ENCODE results near the gene SGMS2. TPM values are rescaled to one million over a fixed set of nuclear protein-coding genes. Genes with fewer than 3 reads are reported as not detected.

The SGMS2 gene
- total RNA-seq (100 to 1,000 TPM; 101 to 204 (median 147) TPM), polyA plus RNA-seq (1 to 10 TPM; 3.0 to 6.3 (median 4.2) TPM)

DNA sequence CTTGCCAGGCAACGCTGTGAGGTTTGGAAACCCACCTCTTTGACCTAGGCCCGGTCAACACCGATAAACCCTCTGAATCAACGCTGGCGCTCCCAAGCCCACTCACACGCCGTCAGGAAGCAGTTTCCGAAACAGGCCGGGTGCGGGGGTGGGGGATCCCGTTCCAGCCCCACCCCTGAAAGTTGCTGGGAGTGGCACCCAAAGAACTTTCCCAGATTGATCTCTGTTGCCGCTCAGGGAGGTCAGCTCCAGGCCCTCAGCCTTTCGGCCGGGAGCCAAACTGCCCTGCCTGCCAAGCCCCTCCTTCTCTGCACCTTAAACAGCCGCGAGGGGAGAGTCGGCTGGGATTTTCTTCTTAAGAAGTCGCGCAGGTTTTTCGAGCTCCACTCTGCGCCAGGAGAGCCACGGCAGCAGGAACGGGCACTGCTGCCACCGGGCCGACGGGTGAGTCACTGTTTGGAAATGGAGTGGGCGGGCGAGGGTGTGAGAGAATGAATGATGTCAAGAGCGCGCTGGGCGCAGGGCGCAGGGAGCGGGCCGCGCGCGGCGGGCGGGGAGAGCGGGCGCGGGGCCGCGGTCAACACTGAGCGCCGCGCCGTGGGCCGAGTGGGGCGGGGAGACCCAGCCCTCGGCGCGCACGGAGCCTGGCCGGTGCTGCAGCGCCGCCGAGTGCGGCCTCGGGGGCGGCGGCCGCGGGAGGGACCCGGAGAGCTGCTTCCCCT is at the start of gene SGMS2:
SGMS2 (plus strand) TSS at position 583 of the 722 bp plus-strand sequence. CDS start 70,622 bp downstream, outside the sequence.
- intact Hi-C loops (cut with DNase I): loop anchor here (2.0 to 5.0 kb wide), 4 partner anchors 67 to 166 kb away; partner anchors contain the start of gene PAPSS1
- 0 to 2% methylated on average over 65 of the region's 65 CpGs for WGBS, 2 donors

DNA sequence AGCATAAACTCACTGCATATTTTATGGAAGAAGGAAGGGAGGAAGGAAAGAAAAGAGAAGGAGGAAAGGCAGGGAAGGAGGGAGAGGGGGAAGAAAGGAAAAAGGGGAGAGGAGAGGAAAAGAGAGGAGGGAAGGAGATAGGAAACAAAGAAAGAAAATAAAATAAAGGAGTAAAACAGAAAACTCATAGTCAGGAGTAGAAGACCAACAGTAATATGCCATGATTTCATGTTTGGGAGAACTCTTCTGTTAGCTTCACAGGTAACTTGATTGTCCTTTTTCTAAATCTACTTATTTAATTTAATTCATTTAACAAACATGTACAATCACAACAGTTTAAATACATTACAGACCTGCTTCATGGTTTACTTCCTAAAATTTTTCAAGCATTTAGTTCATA is 46.8 kb upstream of the SGMS2 start:
- Histone ChIP-seq H3K27me3 (no peaks in the 10 kb centered on the region), H3K4me3 (no peak overlapping the region), H3K27ac (no peak overlapping the region), H3K9me3 (no peaks in the 10 kb centered on the region), H3K4me1 (peaks cover 0 to 5% (median 0%) of the 10 kb centered on the region in 4 donors), H3K36me3 (no peaks in the 10 kb centered on the region)
- intact Hi-C loops (cut with DNase I): no loop called here
- DNase-seq: no peak
- TF ChIP-seq EP300 (IDR thresholded peaks at IDR 0.05): no peak
- no peak for TF ChIP-seq POLR2AphosphoS5 (IDR thresholded peaks at IDR 0.05)
- TF ChIP-seq, protein P1, sequence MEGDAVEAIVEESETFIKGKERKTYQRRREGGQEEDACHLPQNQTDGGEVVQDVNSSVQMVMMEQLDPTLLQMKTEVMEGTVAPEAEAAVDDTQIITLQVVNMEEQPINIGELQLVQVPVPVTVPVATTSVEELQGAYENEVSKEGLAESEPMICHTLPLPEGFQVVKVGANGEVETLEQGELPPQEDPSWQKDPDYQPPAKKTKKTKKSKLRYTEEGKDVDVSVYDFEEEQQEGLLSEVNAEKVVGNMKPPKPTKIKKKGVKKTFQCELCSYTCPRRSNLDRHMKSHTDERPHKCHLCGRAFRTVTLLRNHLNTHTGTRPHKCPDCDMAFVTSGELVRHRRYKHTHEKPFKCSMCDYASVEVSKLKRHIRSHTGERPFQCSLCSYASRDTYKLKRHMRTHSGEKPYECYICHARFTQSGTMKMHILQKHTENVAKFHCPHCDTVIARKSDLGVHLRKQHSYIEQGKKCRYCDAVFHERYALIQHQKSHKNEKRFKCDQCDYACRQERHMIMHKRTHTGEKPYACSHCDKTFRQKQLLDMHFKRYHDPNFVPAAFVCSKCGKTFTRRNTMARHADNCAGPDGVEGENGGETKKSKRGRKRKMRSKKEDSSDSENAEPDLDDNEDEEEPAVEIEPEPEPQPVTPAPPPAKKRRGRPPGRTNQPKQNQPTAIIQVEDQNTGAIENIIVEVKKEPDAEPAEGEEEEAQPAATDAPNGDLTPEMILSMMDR (IDR thresholded peaks at IDR 0.05): no peak
- no peak for TF ChIP-seq POLR2A (IDR thresholded peaks at IDR 0.05)

More for the DNA sequence above, at the start of gene SGMS2:
- Histone ChIP-seq H3K36me3 (no peaks in the 10 kb centered on the region), H3K27ac (peak within 1 kb of the TSS; percentile 93 to 97 (median 96)), H3K4me3 (peak within 1 kb of the TSS; percentile 80 to 92 (median 89)), H3K27me3 (no peaks in the 10 kb centered on the region), H3K4me1 (peaks cover 0 to 40% (median 32%) of the 10 kb centered on the region in 4 donors), H3K9me3 (no peaks in the 10 kb centered on the region)
- TF ChIP-seq POLR2AphosphoS5 (IDR thresholded peaks at IDR 0.05): peak; percentile 86 to 92 (median 88)
- TF ChIP-seq POLR2A (IDR thresholded peaks at IDR 0.05): peak; percentile 50 to 70
- TF ChIP-seq, protein P1 (IDR thresholded peaks at IDR 0.05): no peak
- peak in 1 of 4 donors; percentile 3 for TF ChIP-seq EP300 (IDR thresholded peaks at IDR 0.05)
- peak; percentile 95 for DNase-seq

DNA sequence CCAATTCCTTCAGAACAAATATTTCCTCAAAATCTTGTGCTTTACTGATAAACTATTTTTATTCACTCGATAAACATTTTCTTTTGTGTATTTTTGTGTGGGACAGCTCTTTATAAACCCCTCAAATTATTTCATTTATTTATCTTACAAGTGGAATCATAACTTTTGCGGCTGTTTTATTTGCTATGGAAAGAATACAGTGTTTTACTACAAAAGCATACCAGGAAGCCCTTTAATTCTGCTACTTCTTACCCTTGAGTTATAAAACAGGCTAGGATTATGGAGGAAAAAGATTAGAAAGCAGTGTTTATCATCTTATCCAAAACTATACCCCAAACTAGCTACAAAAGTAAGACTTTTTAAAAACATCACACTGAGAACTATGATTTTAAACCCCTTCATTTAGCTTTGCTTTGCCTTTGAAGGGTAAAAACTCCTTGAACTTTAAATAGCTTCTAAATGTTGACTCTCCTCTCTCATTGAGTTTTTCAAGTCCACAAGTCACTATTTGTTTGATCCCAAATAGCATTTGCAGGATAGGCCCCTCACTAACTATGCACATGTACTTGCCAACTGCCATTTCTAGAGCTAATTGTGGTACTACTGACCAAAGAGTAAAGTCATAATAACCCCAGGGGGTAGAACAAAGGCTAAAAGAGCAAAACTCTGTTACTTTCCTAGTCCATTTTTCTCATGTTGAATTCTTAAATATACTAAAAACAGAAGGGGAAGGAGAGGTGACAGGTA is 45.8 kb upstream of the SGMS2 start:
- no peak overlapping the region for H3K27ac ChIP-seq
- H3K9me3 ChIP-seq: no peaks in the 10 kb centered on the region
- H3K27me3 ChIP-seq: no peaks in the 10 kb centered on the region
- no peak overlapping the region for H3K4me3 ChIP-seq
- peaks cover 0 to 5% (median 0%) of the 10 kb centered on the region in 4 donors for H3K4me1 ChIP-seq
- TF ChIP-seq POLR2A (IDR thresholded peaks at IDR 0.05): no peak
- TF ChIP-seq, protein P1 (IDR thresholded peaks at IDR 0.05): no peak
- TF ChIP-seq EP300 (IDR thresholded peaks at IDR 0.05): no peak
- no peak for TF ChIP-seq POLR2AphosphoS5 (IDR thresholded peaks at IDR 0.05)
- no peaks in the 10 kb centered on the region for H3K36me3 ChIP-seq
- intact Hi-C loops (cut with DNase I): no loop called here
- DNase-seq: no peak
- 62 to 64% methylated on average over 2 of the region's 2 CpGs for WGBS, 2 donors

DNA sequence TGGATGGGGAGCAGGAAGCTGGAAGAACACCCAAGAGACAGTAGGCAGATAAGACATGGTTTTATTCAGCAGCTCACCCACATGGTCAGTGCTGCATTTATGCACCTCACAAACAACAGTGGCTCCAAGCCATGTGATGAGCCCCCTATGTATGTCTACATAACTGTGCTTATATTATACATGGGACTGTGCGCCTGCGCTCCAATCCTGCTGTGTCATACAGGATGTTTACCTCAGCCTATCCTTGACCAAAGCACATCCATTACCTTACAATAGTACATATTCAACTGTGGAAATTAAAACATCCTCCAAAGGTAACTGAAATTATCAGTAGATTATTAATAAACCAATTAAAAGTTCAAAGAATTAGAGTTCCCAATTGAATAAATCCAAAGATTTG is 44.1 kb upstream of the SGMS2 start:
- H3K4me1 ChIP-seq: peaks cover 0 to 5% (median 0%) of the 10 kb centered on the region in 4 donors
- no peak overlapping the region for H3K27ac ChIP-seq
- H3K4me3 ChIP-seq: no peak overlapping the region
- TF ChIP-seq EP300 (IDR thresholded peaks at IDR 0.05) (no peak), POLR2AphosphoS5 (IDR thresholded peaks at IDR 0.05) (no peak), POLR2A (IDR thresholded peaks at IDR 0.05) (no peak)
- TF ChIP-seq, protein P1 (IDR thresholded peaks at IDR 0.05): no peak
- no peaks in the 10 kb centered on the region for H3K9me3 ChIP-seq
- 95 to 99% methylated on average over 2 of the region's 2 CpGs for WGBS, 2 donors
- H3K36me3 ChIP-seq: no peaks in the 10 kb centered on the region
- intact Hi-C loops (cut with DNase I): no loop called here
- DNase-seq: no peak
- H3K27me3 ChIP-seq: no peaks in the 10 kb centered on the region
